ENCODE data around the gene NACC2.
"Not testable (repeated sequence)": the region's sequence is repeated elsewhere in the genome, so short reads cannot be mapped to it uniquely, and the experiment has no call there.

Gene NACC2

GRCh38 chr9:136079211-136079915, 15.7 kb downstream of the NACC2 start:
- DNase-seq = no peak

GRCh38 chr9:136078498-136079011, 16.5 kb downstream of the NACC2 start:
- DNase-seq = no peak

GRCh38 chr9:136078024-136078423, 17.1 kb downstream of the NACC2 start:
- no peak for DNase-seq

- no peak for DNase-seq
These were observed 17.6 kb downstream of the NACC2 start for GRCh38 chr9:136077491-136077890.

- no peak for DNase-seq
These were observed 19.0 kb downstream of the NACC2 start for GRCh38 chr9:136075881-136076678.

GRCh38 chr9:136075134-136075841, 19.8 kb downstream of the NACC2 start:
- no peak for DNase-seq

GRCh38 chr9:136074706-136075105, 20.4 kb downstream of the NACC2 start:
- no peak for DNase-seq

GRCh38 chr9:136062657-136063439, 32.2 kb downstream of the NACC2 start:
- no peak for DNase-seq

GRCh38 chr9:136061916-136062315, 33.2 kb downstream of the NACC2 start:
- DNase-seq = not testable (repeated sequence)

- DNase-seq = no peak
These were observed 33.7 kb downstream of the NACC2 start for GRCh38 chr9:136061405-136061804.

- no peak for DNase-seq
These were observed 34.3 kb downstream of the NACC2 start for GRCh38 chr9:136060671-136061371.

- DNase-seq = no peak
These were observed 35.0 kb downstream of the NACC2 start for GRCh38 chr9:136059851-136060670.

GRCh38 chr9:136059321-136059791, 35.7 kb downstream of the NACC2 start:
- no peak for DNase-seq

GRCh38 chr9:136058801-136059302, 36.2 kb downstream of the NACC2 start:
- DNase-seq = no peak

GRCh38 chr9:136058084-136058483, 37.0 kb downstream of the NACC2 start:
- no peak for DNase-seq

- DNase-seq = no peak
These were observed 37.6 kb downstream of the NACC2 start for GRCh38 chr9:136057236-136058081.

GRCh38 chr9:136056546-136057235, 38.4 kb downstream of the NACC2 start:
- no peak for DNase-seq

GRCh38 chr9:136055715-136056545, 39.2 kb downstream of the NACC2 start:
- DNase-seq = no peak
